A549 (cell line): ENCODE results near the gene CEACAM20. TPM values are rescaled to one million over a fixed set of nuclear protein-coding genes. Genes with fewer than 3 reads are reported as not detected.
A peak's percentile ranks its signal among the peaks of the same experiment; 100 is the strongest.

Experiments
- ATAC-seq, 2 experiments: fragments of 200-7000 bp in 1 of 2; fragments of >200 bp in 1 of 2; cut with Nextera tagmentation in 1 of 2; cut with Tn5 transposase in 1 of 2; 3 replicates each; pipeline versions ENCODE4 v1.8.0 to v1.9.1; 2018 to 2020; ENCODE audit warnings: mild to moderate bottlenecking in 1 of 2, moderate library complexity in 1 of 2
- CTCF ChIA-PET: fragments of 300-600 bp; sonication (Branson Sonifier 250); formaldehyde crosslinking; extraction: SDS; loops from one replicate; lab custom pipeline; 2021; ENCODE audit warnings: antibody characterized with exemption, inconsistent platforms; lab: Yijun Ruan, JAX
- POLR2A ChIA-PET: fragments of 350-600 bp; formaldehyde crosslinking; extraction: SDS; loops from one replicate; lab custom pipeline; 2021; ENCODE audit warnings: antibody characterized with exemption, inconsistent platforms; lab: Yijun Ruan, JAX
- DNase-seq, 2 experiments: peaks; one replicate each; pipeline versions ENCODE4 v3.0.0 to v3.0.0-alpha.2; 2011 to 2016; ENCODE audit warnings: low read depth in 1 of 2, low spot score in 1 of 2
- FAIRE-seq: peaks from 2 replicates; lab custom pipeline; 2011; peaks lifted over from hg19 to GRCh38; lab: Jason Lieb, UNC
- H3K27ac ChIP-seq, 2 experiments: fragments of >200 bp; sonication (Bioruptor Twin); formaldehyde crosslinking; 3 replicates each; pipeline ENCODE4 v1.5.1; 2016 to 2017
- H3K4me1 ChIP-seq: fragments of >200 bp; sonication (Bioruptor Twin); formaldehyde crosslinking; 3 replicates; pipeline ENCODE4 v1.6.1; 2016
- H3K4me2 ChIP-seq: fragments of >200 bp; sonication (Bioruptor Twin); formaldehyde crosslinking; 3 replicates; pipeline ENCODE4 v1.6.1; 2016
- H3K4me3 ChIP-seq: fragments of >200 bp; sonication (Bioruptor Twin); formaldehyde crosslinking; 3 replicates; pipeline ENCODE4 v1.5.1; 2016
- H3K9me3 ChIP-seq: fragments of >200 bp; sonication (Bioruptor Twin); formaldehyde crosslinking; 3 replicates; pipeline ENCODE4 v1.6.1; 2016
- CBX2 ChIP-seq: fragments of 200-600 bp; sonication (generic); IDR thresholded peaks from 2 replicates; pipeline ENCODE4 v1.6.1; 2016; ENCODE audit warnings: low read depth, mild to moderate bottlenecking, borderline replicate concordance
- CBX8 ChIP-seq: fragments of 200-600 bp; sonication (generic); IDR thresholded peaks from 2 replicates; pipeline ENCODE4 v1.6.1; 2016
- CEBPB ChIP-seq, 2 experiments: fragments of >200 bp in 1 of 2; sonication (Bioruptor Twin) in 1 of 2; formaldehyde crosslinking in 1 of 2; IDR thresholded peaks; 2 replicates each; pipeline ENCODE4 v1.6.1; 2012 to 2016
- EHF ChIP-seq: fragments of 250-450 bp; sonication (Bioruptor Pico); IDR thresholded peaks from 2 replicates; pipeline ENCODE4 v1.5.0; 2020; ENCODE audit warnings: mild to moderate bottlenecking
- EP300 ChIP-seq, 2 experiments: fragments of >200 bp; sonication (Bioruptor Twin); formaldehyde crosslinking; IDR thresholded peaks; 2 replicates in 1 of 2; 3 replicates in 1 of 2; pipeline ENCODE4 v1.6.1; 2016 to 2017
- GATA3 ChIP-seq: IDR thresholded peaks from 2 replicates; pipeline ENCODE4 v1.6.1; 2012; ENCODE audit warnings: borderline replicate concordance
- HOXB13 ChIP-seq: fragments of 250-450 bp; sonication (Bioruptor Pico); IDR thresholded peaks from 2 replicates; pipeline ENCODE4 v1.5.0; 2020; ENCODE audit warnings: low read depth, mild to moderate bottlenecking, moderate library complexity
- JUNB ChIP-seq: fragments of >200 bp; sonication (Bioruptor Twin); formaldehyde crosslinking; IDR thresholded peaks from 2 replicates; pipeline ENCODE4 v1.6.1; 2016
- KDM1A ChIP-seq: fragments of 200-600 bp; sonication (generic); IDR thresholded peaks from 2 replicates; pipeline ENCODE4 v1.6.1; 2016; ENCODE audit warnings: low read depth, mild to moderate bottlenecking
- PHF8 ChIP-seq: fragments of 200-600 bp; sonication (generic); IDR thresholded peaks from 2 replicates; pipeline ENCODE4 v1.6.1; 2016; ENCODE audit warnings: low read depth, mild to moderate bottlenecking, antibody characterized with exemption, moderate library complexity, borderline replicate concordance
- POLR2A ChIP-seq: IDR thresholded peaks from 2 replicates; pipeline ENCODE4 v1.6.1; 2012; ENCODE audit warnings: mild to moderate bottlenecking, low read length
- RAD21 ChIP-seq, 2 experiments: fragments of >200 bp in 1 of 2; sonication (Bioruptor Twin) in 1 of 2; formaldehyde crosslinking in 1 of 2; IDR thresholded peaks in 1 of 2; conservative IDR thresholded peaks in 1 of 2; 2 replicates in 1 of 2; 3 replicates in 1 of 2; pipeline ENCODE4 v1.6.1; 2012 to 2018; ENCODE audit warnings: inconsistent platforms in 1 of 2
- SMC3 ChIP-seq: fragments of >200 bp; sonication (Bioruptor Twin); formaldehyde crosslinking; IDR thresholded peaks from 3 replicates; pipeline ENCODE4 v1.6.1; 2018; ENCODE audit warnings: inconsistent platforms
- ZC3H11A ChIP-seq: fragments of 450-650 bp; IDR thresholded peaks from 2 replicates; pipeline ENCODE4 v1.6.1; 2014; ENCODE audit warnings: antibody characterized with exemption, mild to moderate bottlenecking
- WGBS: methylation state at CpG from one replicate; pipeline ENCODE4 v1.1.6; 2017; ENCODE audit errors: missing lambda C conversion rate; 5-methylcytosine and 5-hydroxymethylcytosine counted together
- polyA minus RNA-seq: library from RNA; depleted of rRNA, polyadenylated mRNA; stranded (reverse); fragments of >200 nt; gene quantifications from 2 replicates; pipeline ENCODE4 v1.2.3, GENCODE V29; 2011; rRNA and poly(A)+ RNA removed
- polyA plus RNA-seq, 4 experiments: library from polyadenylated mRNA; depleted of rRNA in 3 of 4; stranded (reverse); fragments of >200 nt; fragmentation: RNase III in 1 of 4; extraction: RNeasy Plus Mini Kit Qiagen cat#74134 plus additional on column Dnase treatment in 1 of 4; gene quantifications; 2 replicates in 3 of 4; 3 replicates in 1 of 4; pipeline ENCODE4 v1.2.3, GENCODE V29; 2011 to 2017
- TF ChIP-seq, protein P1 (sequence below): fragments of 150-350 bp; IDR thresholded peaks from 2 replicates; pipeline ENCODE4 v1.6.1; 2014; ENCODE audit warnings: low read depth, mild to moderate bottlenecking, low read length
- TF ChIP-seq, protein P2 (sequence below): IDR thresholded peaks from 2 replicates; pipeline ENCODE4 v1.6.1; 2012
- TF ChIP-seq, protein P3 (sequence below): fragments of >200 bp; sonication (Bioruptor Twin); formaldehyde crosslinking; IDR thresholded peaks from 3 replicates; pipeline ENCODE4 v1.5.1; 2016

CEACAM20 gene
- polyA plus RNA-seq (2011; rRNA removed): 0.07 and 0.08 TPM in 2 replicates
- polyA plus RNA-seq (2012; cell fraction: cytosol; rRNA removed): 0.04 and 0.06 TPM in 2 replicates
- 0.19 and 0.32 TPM in 2 replicates for polyA plus RNA-seq (2012; cell fraction: nucleus; rRNA removed)
- polyA plus RNA-seq (2017; fragmentation: RNase III; extraction: RNeasy Plus Mini Kit Qiagen cat#74134 plus additional on column Dnase treatment): 0.05 TPM in 1 of 3 replicates, not detected in the others
- polyA minus RNA-seq: not detected in 2 replicates

DNA sequence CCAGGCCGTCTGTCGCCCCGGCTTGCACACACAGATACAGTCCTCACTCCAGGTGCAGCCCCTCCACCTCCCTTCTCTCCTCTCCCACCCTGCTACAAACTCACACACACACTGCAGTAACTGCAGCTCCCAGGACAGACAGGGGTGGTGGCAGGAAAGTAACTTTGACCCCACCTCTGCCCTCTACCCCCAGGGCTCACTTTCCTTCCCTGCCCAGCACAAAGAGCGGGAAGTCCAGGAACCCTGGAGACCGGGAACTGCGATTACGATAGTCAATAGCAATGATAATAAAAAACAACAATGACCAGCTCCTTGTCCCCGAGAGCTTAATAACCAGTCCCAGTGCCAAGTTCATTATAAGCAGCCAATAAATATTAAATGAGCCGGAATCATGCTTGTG, at the start of gene CEACAM20:
Gene CEACAM20, minus strand, starts transcription at position 140 of the 400 bp plus-strand sequence. CDS start 166 bp downstream, outside the sequence.
- DNase-seq (no peak), FAIRE-seq (no peak), ATAC-seq (peak in 1 of 2 experiments; percentile 6; a peak in 1 of 6 replicates)
- H3K4me3 ChIP-seq: no peak within 1 kb of the TSS
- ChIA-PET CTCF (interaction anchor here (0.6 to 2.3 kb wide), 4 partner anchors 11 to 160 kb away, joined by 3 to 5 read pairs (median 4); no protein-coding TSS in a partner anchor), POLR2A (no interaction called here)
- H3K27ac ChIP-seq: no peak within 1 kb of the TSS
- no peak for TF ChIP-seq POLR2A
- TF ChIP-seq JUNB: no peak
- no peak for TF ChIP-seq EP300 (IDR thresholded peaks at IDR 0.05)
- no peak for TF ChIP-seq EHF (CRISPR knock-in tag)
- TF ChIP-seq, protein P1, sequence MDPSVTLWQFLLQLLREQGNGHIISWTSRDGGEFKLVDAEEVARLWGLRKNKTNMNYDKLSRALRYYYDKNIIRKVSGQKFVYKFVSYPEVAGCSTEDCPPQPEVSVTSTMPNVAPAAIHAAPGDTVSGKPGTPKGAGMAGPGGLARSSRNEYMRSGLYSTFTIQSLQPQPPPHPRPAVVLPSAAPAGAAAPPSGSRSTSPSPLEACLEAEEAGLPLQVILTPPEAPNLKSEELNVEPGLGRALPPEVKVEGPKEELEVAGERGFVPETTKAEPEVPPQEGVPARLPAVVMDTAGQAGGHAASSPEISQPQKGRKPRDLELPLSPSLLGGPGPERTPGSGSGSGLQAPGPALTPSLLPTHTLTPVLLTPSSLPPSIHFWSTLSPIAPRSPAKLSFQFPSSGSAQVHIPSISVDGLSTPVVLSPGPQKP: no peak
- no peak for TF ChIP-seq CBX2
- H3K4me2 ChIP-seq: no peak within 1 kb of the TSS
- peaks cover 11% of the 10 kb centered on the region; the same call in 2 of the 3 replicates for H3K9me3 ChIP-seq
- H3K4me1 ChIP-seq: no peaks in the 10 kb centered on the region
- WGBS: 73% methylated on average over 9 of the region's 9 CpGs

DNA sequence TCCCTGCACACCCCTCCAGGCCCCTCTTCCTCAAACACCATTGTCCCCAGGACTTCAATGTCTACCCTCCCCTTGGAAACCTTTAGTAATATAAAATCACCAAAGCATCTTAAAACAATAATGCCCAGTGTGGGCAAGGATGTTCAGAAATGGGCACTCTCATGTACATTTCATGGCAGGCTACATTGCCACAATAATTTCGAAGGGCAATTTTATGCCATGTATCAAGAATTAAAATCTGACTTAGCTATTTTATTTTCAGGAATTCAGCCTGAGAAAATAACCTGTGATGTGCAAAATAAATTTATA, 48.0 kb upstream of the CEACAM20 start:
- CTCF ChIA-PET: interaction anchor here (0.6 to 5.0 kb wide), 33 partner anchors 12 to 800 kb away, joined by 3 to 75 read pairs (median 5); partner anchors contain the start of genes NECTIN2 and PVR
- Histone ChIP-seq H3K4me3 (no peak overlapping the region), H3K4me2 (no peak overlapping the region), H3K9me3 (peaks cover 9% of the 10 kb centered on the region; the same call in 1 of the 3 replicates), H3K27ac (peak overlapping the region in 1 of 2 experiments; percentile 5; a peak in 1 of 6 replicates), H3K4me1 (no peaks in the 10 kb centered on the region)
- TF ChIP-seq PHF8 (no peak), KDM1A (0 out of 2 replicates have a peak, but pooled peaks have one; percentile 55)
- no peak for FAIRE-seq
- WGBS: 54% methylated on average over 1 of the region's 1 CpG
- no peak for DNase-seq
- ATAC-seq: no peak
- POLR2A ChIA-PET: interaction anchor here (0.6 kb wide), 1 partner anchor 462 kb away, joined by 4 read pairs; no protein-coding TSS in a partner anchor

DNA sequence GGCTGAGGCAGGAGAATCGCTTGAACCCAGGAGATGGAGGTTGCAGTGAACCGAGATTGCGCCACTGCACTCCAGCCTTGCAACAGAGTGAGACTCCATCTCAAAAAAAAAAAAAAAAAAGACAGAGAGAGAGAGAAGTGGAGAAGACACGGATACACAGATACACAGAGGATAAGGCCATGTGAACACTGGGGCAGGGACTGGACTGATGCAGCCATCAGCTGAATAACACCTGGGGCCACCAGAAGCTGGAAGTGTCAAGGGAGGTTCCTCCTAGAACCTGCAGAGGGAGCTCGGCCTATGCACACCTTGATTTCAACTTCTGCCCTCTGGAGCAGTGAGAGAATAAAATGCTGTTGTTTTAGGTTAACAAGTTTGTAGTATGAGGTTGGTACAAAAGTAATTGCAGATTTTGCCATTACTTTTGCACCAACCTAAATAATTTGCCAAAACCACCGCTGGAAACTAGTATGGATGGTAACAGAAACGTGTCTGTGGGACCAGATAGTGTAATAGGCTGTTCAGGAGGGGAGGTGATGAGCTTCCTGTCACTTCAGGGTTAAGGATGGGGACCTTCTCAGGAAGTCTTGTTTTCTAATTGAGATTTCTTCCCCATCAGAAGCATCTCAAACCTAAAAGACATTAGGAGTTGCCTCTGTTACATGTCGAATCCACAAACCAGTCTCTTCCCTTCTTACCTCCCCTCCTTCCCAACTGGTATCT, 47.5 kb upstream of the CEACAM20 start:
- peak overlapping the region in 1 of 2 experiments; percentile 5; a peak in 1 of 6 replicates for H3K27ac ChIP-seq
- 60% methylated on average over 8 of the region's 8 CpGs for WGBS
- peak; percentile 82 for FAIRE-seq

More for the DNA sequence above, 47.5 kb upstream of the CEACAM20 start:
- ATAC-seq (peak; percentile 91 to 94), DNase-seq (peak; percentile 65 to 81)
- Histone ChIP-seq H3K9me3 (peaks cover 9% of the 10 kb centered on the region; the same call in 1 of the 3 replicates), H3K4me1 (no peaks in the 10 kb centered on the region), H3K4me3 (no peak overlapping the region), H3K4me2 (no peak overlapping the region)
- TF ChIP-seq GATA3: no peak
- TF ChIP-seq HOXB13 (CRISPR knock-in tag): no peak
- TF ChIP-seq SMC3: peak; percentile 77
- TF ChIP-seq, protein P2, sequence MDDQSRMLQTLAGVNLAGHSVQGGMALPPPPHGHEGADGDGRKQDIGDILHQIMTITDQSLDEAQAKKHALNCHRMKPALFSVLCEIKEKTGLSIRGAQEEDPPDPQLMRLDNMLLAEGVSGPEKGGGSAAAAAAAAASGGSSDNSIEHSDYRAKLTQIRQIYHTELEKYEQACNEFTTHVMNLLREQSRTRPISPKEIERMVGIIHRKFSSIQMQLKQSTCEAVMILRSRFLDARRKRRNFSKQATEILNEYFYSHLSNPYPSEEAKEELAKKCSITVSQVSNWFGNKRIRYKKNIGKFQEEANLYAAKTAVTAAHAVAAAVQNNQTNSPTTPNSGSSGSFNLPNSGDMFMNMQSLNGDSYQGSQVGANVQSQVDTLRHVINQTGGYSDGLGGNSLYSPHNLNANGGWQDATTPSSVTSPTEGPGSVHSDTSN: no peak
- TF ChIP-seq CEBPB (IDR thresholded peaks at IDR 0.05): 0 out of 4 replicates have a peak, but pooled peaks have one; percentile 24 to 60
- TF ChIP-seq RAD21 (conservative IDR thresholded peaks at IDR 0.05 in 1 of 2, IDR thresholded peaks at IDR 0.05 in 1 of 2): peak; percentile 84 to 96
- TF ChIP-seq ZC3H11A: no peak
- TF ChIP-seq CBX2: no peak
- no peak for TF ChIP-seq CBX8
- TF ChIP-seq, protein P3, sequence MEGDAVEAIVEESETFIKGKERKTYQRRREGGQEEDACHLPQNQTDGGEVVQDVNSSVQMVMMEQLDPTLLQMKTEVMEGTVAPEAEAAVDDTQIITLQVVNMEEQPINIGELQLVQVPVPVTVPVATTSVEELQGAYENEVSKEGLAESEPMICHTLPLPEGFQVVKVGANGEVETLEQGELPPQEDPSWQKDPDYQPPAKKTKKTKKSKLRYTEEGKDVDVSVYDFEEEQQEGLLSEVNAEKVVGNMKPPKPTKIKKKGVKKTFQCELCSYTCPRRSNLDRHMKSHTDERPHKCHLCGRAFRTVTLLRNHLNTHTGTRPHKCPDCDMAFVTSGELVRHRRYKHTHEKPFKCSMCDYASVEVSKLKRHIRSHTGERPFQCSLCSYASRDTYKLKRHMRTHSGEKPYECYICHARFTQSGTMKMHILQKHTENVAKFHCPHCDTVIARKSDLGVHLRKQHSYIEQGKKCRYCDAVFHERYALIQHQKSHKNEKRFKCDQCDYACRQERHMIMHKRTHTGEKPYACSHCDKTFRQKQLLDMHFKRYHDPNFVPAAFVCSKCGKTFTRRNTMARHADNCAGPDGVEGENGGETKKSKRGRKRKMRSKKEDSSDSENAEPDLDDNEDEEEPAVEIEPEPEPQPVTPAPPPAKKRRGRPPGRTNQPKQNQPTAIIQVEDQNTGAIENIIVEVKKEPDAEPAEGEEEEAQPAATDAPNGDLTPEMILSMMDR: peak; percentile 86
- ChIA-PET POLR2A (no interaction called here), CTCF (interaction anchor here (0.6 to 5.0 kb wide), 54 partner anchors 10 to 1153 kb away, joined by 3 to 75 read pairs (median 4); partner anchors contain the start of genes IGSF23, NECTIN2 and PVR)
